D341Med (cell line): ENCODE measurements around the gene MTARC1.

ENCODE experiments used
- DNase-seq: peaks from one replicate; pipeline ENCODE4 v3.0.0; 2012; ENCODE audit warnings: low spot score

The MTARC1 gene

DNA sequence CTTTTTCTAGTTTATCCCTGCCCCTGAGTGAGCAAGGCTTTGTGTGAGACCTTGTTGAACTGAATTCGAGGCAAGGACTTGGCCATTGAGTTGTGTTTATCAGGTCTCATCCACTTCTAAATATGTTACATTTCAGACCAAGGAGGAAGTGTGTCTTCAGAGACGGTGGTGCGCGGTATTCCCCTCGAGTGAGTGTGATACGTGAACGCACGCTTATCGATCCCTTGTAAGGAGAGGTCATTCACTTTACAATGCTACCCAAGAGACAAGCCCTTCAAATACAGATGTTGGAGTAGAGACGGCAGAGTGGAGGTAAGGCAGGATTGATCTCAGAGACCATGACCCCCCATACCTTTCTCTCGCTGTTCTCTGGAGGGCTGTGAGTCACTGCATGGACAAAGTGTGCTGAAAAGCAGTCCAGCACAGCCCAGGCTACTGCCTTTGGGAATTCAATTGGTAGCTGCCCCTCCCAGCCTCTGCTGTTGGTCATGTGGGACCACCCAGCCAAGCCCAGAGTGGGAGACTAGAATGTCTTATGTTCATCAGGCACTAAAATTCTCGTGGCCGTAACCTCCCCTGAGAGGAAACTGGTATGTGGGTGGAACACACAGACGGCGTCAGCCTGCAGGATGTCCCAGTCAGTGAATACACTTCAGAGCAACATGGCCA is 16.3 kb upstream of the MTARC1 start:
- DNase-seq: no peak

DNA sequence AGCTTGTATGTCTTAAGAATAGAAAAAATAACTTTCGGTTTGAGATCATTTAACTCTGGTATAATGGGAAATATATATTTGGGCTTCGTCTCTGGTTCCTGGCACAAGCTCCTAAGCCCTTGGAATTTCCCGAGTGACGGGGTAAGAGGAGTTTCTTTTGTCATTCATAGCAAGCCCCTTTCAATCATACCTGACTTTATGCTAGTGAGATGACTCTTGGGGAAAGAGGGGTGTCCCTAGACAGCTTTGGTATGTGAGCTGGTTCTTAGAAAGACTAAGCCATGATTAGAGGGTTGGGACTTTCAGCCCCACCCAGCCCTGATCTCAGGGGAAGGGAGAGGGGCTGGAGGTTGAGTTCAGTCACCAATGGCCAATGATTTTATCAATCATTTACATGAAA is 13.9 kb upstream of the MTARC1 start:
- DNase-seq: no peak

DNA sequence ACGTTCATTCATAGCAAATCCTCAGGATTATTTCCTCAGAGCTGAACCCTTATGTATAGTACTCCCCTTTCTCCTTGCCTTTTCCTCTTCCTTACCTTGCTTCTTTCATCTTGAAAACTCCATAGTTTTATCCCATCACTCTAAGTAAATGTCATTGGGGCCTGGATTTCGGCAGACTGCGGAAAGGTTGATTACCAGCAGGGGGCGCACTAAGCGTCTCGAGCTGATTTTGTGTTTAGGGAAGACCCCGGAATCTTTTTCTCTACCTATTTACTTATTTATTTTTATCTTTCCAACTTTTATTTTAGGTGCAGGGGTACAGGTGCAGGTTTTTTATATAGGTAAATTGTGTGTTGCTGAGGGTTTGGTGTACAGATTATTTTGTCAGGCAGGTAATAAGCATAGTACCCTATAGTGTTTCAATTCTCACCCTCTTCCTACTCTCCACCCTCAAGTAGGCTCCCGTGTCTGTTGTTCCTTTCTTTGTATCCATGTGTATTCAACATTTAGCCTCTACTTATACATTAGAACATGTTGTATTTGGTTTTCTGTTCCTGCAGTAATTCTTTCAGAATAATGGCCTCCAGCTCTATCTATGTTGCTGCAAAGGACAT is 11.4 kb upstream of the MTARC1 start:
- DNase-seq: peak; percentile 72

DNA sequence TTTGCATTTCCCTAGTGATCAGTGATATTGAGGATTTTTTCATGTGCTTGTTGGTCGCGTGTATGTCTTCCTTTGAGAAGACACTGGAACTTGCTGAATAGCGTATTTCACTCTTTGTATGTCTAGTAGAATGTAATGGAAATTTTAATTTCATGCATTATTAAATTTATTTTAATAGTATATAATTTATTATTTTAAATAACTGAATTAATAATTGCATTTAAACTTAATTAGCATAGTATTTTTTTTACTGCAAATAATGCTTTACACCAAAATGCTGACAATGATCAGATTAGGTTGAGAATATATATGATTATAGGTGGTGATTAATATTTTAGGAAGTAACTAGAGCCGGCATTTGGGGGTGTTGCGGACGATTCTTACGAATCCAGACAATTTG is 10.5 kb upstream of the MTARC1 start:
- no peak for DNase-seq

DNA sequence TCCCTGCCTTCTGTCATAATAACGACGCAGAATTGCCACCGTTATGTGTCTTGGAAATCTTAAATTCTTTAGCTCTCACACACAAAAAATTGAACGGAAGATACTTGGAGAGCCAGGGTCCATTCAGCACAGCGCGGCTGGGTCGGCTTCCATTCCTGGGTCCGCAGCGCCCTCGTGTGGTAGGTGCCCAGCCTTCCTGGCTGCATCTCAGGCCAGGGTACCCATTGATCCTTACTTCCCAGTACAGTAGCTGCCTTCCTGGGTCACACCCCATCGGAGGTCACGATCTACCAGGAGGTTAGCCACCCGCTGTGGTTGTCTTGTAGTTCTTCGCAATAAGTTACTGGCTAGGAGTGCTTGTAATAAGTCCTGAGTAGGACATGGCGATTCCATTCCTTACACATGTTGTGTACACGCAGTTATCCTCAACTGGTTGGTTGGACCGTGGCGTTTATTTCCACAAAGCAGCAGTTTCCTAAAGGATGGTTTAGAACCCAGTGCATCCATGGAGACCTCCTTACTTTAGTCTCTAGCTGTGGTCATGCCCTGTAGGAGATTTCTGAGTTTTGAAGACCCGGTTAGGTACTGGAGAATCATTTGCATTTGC is 9.9 kb upstream of the MTARC1 start:
- DNase-seq: peak; percentile 93

DNA sequence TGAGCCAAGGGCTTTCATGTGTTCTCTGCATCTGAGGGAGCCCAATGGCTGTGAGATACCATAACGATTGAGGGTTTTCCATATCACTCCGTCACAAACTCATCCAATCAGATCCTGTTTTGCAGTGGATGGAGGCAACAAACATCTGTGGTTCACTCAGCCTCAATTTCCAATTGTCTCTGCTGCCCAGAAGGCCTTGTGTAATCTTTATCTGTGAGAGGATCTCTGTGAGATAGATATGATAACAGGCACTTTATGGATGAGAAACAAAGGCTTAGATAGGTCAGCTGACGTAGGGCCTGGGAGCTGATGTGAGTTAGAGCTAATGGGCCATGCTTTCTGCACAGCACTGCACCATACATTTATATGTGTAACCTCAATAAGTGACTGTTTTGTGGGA is 3.3 kb upstream of the MTARC1 start:
- no peak for DNase-seq

DNA sequence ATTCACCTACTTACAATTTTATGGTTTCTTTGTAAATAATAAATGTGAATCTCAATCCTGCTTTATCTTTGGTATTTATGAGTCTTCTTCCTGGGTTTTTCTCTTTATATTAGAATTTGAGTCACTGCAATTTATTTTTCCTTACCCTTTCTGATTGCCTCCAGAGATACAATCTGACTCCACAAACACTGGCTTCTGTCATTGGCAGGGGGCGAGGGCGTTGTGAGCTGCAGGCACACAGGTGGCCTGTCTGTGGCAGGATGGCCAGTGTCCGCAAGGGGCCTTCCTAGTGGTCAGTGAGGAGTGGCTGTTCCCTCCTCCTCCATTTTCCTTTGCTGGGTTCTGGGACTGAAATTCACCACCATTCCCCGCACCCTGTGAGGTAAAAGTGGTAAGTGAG is 2.0 kb upstream of the MTARC1 start:
- no peak for DNase-seq

DNA sequence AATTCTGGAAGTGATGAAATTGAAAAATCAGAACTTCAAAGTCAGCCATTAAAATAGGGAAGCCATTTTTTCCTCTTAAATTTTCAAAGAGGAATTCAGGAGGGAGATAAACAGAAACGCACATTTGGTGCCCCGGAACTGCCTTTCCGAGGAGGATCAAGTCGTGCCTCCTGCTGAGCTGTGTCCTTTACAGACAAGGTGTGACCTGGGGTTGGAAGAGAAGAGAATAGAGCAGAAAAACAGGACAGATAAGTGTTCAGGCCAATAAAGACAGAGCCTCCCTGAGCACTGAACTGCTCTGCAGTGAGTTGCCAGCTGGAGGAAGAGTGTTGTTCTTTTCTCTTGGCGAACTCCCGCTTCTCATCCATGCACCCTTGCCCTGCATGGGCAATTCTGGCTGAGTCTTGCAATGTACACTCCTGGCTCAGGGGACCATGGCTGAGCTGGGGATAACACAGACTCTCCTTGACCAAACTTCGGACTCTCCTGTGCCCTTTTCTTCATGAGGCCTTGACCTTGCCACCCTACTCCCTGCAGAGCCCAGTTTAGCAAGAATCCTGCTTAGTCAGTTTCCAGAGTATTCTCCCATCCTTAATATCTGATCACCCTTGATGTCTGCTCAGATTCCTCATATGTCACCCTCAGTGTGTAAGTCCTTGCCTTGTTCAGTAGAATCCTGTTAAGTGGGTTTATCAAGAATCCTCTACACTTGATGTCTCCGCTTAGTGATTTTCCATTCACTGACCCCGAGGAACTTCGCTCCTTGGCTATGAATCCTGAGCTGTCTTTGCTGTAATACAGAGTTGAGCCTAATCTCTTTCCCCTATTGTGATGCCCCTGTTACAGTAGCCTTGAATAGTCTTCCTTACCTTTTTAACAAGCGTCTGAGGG is 1.3 kb upstream of the MTARC1 start:
- no peak for DNase-seq

DNA sequence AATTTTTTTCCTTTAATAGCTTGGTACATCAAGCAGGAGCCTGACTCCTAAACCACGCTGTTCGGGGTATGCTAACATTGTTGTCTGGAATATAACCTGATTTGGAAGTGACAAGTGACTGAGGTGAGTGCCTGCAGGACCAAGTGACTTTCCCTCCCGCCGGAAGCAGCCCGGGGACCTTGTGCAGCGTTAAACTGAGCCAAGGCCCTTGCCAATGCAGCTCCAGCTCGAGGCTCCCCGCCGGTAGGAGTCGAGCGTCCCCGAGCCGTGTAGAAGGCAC is 716 bp upstream of the MTARC1 start:
- no peak for DNase-seq

DNA sequence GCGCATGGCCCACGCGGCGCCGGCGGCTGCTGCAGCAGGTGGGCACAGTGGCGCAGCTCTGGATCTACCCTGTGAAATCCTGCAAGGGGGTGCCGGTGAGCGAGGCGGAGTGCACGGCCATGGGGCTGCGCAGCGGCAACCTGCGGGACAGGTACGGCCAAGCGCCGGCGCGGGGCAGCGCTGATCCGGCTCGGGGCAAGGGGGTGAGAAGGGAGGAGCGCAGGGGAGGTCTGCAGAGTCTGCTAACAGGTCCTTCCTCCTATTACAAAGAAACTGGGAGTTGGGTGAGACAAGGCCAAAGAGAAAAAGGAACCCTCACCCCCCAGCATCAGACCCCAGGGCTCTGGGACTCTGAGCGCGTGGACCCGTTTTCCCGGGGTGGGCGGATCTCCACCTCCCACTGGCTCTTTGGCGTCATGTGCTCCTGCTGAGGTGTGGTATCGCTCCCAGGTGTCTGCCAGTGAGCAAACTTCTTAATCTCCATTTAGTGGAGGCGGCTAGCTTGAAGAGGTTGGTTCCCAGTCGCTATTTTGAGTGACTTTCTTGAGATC is 431 bp downstream of the MTARC1 start:
- no peak for DNase-seq

DNA sequence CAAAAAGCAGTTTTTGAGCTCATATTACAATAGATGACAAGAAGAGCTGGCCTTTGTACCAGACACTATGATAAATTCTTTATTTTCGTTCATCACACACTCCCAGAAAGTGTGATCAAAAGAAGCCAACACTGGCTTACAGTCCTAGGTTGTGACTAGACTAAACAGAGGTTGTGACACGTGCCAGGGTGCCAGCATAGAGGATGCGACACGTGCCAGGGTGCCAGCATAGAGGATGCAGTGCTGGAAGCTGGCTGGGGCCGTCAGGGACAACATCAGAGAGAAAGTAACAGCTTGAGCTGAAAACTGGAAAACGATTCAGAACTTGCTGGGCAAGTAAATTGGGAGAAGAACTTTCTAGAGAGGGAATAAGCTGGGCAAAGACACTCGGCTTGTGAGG is 2.2 kb downstream of the MTARC1 start:
- DNase-seq: no peak

DNA sequence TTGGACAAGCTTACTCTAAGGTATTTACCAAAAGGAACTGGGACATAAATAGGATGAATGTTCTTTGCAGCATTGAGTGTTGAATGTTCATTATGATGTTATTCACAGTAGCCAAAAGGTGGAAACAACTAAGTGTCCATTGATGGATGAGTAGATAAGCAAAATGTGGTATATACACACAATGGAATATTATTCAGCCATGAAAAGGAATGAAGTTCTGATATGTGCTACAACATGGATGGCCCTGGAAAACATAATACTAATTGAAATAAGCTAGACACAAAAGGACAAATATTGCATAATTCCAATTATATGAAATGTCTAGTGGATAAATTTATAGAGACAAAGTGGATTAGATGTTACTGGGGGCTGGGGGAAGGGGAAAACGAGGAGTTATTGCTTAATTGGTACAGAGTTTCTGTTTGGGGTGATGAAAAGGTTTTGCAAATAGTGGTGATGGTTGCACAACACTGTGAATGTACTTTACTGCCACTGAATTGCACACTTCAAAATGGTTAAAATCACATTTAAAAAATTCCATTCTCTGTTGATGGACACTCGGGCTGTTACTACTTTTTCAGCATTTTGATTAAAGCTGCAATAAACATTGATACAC is 2.9 kb downstream of the MTARC1 start:
- no peak for DNase-seq

DNA sequence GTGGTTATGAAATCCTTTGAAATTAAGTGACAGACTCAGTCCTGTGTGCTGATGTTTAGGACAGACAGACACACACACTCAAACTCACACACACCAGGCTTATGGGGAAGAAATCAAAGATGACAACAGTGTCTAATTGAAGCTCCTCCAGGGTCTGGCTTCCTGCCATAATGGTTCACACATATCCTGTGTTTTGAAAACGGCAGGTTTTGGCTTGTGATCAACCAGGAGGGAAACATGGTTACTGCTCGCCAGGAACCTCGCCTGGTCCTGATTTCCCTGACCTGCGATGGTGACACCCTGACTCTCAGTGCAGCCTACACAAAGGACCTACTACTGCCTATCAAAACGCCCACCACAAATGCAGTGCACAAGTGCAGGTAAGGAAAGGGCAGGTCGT is 4.6 kb downstream of the MTARC1 start:
- DNase-seq: no peak

DNA sequence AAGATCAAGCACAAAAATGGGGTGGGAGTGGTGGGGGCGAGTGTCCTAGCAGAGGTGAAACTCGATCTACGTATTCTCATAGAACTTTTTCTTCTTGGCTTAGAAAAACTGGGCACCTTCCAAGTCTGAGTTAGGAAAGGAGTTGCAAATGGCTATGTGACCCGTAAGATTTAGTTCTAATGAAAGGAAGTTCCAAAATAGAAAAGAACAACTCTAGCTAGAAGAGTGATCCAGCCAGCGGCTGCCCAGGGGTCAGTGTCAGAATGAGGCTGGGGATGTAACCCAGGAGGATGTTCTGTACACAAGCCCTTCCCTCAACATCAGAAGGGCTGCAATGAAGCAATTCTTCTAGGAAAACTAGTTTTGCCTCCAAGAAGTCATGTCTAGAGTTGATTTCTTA is 5.2 kb downstream of the MTARC1 start:
- DNase-seq: no peak

DNA sequence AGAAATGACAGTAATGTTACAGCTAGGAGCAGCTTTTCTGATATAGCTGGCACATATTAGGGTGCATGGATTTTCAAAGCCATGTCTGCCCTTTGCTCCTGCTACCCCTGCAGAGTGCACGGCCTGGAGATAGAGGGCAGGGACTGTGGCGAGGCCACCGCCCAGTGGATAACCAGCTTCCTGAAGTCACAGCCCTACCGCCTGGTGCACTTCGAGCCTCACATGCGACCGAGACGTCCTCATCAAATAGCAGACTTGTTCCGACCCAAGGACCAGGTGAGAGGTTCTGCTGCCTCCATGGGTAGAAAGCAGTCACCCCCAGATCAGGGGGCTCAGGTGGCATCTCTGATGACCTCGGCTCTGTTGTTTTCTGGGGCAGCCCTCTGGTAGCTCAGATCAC is 9.8 kb downstream of the MTARC1 start:
- DNase-seq: no peak

DNA sequence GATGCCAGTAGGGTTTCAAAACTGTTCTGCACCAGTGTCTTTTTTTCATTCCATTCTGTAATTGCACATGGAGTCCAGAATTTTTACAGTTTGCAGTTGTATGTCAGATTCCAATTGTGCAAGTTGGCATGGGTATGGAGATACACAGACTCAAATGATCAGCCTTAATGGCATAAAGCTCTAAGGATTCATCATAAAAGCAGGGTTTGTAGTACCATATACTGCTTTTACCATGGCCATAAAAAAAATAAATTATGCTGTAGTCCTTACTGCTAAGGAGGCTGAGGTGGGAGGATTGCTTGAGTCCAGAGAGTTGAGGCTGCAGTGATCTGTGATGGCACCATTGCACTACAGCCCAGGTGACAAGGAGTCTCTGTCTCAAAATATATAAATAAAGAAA is 10.3 kb downstream of the MTARC1 start:
- no peak for DNase-seq

DNA sequence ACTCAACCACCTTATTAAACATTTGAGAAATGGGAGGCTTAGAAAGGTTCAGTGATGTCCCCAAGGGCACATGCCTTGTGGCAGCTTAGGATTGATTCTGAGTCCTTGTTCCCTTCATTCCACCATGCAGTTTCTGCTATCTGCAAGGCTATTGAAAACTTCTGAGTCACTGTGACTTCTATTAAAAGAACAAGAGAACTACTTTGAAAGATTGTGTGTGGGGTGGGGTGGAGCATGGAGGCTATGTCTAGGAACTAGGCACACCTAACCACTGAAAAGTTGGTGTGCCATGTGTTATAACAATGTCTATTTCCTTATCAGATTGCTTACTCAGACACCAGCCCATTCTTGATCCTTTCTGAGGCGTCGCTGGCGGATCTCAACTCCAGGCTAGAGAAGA is 10.8 kb downstream of the MTARC1 start:
- no peak for DNase-seq

DNA sequence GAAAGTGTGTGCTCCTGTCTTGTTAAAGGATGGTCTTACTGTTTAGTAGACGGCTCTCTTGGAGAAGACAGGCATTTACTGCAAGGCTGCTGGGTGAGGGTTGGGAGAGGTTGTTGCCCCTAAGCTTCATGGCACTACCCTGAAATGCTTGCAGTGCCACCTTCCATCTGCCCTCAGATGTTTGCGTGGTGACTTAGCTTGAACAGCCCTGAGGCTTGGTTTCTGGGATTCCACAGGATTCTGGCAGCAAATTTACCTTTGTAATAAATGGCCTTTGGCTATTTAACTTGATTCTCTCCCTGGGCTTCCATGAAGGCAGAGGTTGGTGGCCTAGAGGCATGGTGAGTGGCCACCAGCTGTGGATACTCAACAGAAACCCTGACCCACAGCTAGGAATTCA is 11.6 kb downstream of the MTARC1 start:
- no peak for DNase-seq

DNA sequence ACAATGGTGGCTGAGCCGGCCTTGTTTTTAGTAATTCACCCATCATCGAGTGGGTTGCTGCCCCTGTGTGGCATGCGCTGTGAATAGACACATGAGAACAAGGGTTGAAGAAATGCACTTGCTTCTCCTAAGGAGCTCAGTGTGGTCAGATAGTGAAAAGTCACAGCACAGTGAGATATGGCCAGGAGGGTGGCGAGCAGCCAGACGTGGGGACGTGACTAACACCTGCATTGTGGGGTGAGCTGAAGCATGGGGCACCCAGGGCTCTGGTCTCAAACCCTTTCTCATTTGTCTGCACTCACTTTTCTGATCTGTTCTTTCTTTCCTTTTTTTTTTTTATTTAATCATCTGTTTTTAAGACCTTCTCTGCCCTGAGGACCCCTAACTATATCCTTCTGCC is 13.5 kb downstream of the MTARC1 start:
- DNase-seq: no peak

DNA sequence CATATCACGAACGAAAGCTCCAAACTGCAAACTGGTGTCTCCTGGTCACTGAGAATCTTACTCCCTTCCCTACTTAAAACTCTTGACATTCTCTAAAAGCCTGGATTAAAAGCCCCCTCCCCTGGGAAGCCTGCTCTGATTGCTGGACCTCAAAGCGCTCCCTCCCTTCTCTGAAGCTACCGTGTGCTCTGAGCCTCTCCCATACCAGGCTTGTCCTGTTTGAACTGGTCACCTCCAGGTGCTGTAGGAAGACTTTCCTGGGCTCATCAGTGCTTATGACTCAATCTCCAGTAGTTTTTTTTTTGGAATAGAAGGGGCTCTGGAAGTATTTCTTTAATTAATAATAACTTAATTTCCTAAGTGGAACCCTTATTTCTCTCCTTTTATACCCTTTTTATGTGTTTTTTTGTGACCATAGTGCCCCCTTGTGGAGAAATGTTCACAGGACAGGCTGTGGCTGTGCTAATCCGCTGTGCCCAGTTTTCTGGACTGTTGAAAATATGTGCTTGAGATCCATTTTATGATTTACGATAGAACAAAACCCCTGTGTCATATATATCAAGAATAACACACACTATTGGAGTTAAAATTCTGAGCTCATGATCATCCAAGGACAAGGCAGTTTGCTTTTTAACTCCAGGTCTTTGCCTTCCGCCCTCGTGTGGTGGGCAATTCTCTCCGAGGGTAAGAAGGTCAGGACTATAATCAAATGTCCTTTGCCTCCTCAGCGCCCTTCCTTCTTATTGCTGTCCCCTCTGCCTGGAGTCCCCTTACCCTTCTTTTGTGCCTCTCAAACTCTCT is 16.9 kb downstream of the MTARC1 start:
- no peak for DNase-seq

DNA sequence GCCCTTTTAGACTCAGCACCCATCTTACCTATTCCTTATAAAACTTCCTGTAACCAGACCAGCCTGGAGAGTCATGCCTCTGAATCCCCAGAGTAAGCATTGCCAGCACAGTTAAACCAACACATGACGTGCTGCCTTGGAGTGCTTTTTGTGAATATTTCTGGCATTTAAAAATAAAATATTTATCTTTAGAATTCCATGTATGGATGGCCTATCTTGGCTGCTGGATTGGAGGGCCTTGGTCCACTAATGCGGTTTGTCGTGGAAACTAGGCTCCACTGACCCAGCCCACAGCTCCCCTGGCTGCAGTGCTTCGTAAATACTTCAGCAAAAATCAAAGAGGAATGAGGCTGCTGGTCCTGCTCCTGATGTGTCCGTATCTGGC is 17.5 kb downstream of the MTARC1 start:
- no peak for DNase-seq

DNA sequence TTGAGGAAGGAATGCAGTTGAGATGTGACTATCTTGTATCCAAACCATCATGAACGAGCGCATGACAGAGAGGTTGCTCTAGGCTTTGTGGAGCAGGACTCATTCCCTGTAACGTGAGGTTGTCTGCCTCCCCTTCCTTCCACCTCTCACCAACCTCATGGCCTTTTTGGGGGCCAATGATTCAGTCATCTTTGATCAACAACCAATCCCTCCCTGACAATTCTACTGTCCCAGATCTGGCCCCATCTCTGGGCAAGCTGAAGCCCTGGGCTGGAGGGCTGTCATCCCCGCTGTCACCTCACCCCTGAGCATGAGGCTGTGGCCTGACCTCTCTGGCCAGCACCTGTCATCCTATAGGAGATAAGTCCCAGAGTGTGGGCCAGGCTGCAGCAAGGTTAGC is 19.7 kb downstream of the MTARC1 start:
- no peak for DNase-seq
